NCI-H128 (cell line): Measurements from ENCODE around the gene TM7SF2.
A peak's percentile ranks its signal among the peaks of the same experiment; 100 is the strongest.

ENCODE experiments used
- DNase-seq: peaks from one replicate; lab custom pipeline; 2025; ENCODE audit not compliant: unreplicated experiment; lab: John Stamatoyannopoulos, UW

TM7SF2 gene

DNA sequence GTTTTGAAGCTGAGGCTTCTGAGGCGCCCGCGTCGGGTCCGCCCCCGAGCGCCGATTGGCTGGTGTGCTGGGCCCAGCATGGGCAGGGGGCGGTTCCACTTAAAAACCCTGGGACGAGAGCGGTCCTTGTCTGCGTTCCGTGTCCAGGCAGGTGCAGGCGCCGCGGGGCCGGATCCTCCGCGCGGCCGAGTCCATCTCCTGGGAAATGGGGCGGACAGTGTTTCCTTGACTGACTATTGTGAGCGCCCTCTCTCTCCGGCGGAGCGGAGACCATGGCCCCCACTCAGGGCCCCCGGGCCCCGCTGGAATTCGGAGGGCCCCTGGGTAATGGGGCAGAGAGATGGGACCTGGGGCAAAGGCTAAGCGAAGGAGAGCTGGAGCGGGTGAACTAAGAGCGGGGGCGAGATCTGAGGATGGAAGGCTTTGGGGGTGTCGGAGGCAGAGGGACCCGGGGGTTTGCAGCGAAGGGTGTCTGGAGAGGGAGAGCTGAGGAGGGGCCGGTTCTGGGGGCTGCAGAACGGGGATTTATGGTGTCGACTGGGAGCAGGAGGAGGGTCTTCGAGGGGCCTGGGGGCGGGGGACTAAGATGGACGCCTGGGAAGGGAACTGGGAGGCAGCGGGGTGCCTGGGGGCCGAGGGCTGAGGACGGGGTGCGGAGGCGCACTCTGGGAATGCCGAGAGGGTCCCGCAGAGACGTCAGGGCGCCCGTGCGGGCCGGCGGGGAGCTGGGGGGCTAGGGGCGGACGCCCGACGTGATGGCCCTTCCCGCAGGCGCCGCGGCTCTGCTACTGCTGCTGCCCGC lies at the start of gene TM7SF2:
Gene TM7SF2, plus strand, starts transcription at position 129 of the 802 bp plus-strand sequence. Its CDS starts 144 bp downstream, at position 273.
- DNase-seq = peak; percentile 97

DNA sequence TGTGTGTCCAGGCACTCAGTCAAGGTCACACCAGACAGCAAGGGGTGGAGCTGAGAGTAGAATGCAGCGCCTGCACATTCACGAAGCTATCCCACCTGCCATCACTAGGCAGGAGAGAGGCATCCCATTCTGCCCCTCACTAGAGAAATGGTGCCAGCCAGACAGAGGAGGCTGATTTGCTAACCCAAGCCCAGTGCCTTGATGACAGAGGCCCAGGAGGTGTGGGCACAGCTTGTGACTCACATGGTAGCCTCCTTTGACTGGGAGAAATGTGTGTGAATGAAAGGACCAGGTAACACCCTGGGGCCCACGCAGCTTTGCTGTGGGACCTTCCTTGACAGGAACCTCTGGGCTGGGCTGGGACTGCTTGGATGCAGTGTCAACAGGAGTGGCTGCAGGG lies 48.1 kb upstream of the TM7SF2 start:
- no peak for DNase-seq

DNA sequence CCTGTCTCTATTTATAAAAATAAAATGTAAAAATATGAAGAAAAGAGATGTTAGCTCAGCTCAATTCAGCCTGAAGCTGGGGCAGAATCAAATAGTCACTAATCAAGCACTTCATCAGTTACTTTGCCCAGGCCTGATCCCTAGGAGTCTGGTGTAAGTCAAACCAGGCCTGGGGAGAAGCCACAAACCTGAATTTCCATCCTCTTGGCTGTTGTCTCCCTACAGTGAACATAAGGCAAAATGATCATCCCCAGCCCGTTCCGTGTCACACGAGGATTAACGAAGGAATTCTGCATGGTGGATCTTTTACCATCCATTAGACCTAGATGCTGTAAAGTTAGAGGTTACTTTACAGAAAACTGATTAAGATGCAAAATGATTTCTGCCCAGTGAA lies 46.8 kb upstream of the TM7SF2 start:
- no peak for DNase-seq

DNA sequence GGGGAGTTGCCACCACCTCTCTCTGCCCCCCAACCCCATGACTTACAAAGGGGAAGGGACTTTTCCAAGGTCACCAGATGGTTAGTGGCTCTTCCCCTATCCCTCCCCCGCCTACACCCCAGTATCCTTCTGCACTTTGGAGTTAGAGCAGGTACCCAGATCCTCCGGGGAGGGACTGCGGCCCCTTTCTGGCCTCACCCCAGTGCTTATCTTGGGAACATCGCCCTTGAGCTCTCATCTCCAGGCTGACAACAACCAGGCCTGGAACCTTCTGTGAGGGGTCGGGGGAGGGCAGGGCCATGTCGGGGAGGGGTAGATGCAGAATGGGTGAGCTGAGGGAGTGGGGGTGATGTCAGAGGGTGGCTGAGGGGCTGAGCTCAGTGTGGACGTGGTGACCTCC lies 45.8 kb upstream of the TM7SF2 start:
- no peak for DNase-seq

DNA sequence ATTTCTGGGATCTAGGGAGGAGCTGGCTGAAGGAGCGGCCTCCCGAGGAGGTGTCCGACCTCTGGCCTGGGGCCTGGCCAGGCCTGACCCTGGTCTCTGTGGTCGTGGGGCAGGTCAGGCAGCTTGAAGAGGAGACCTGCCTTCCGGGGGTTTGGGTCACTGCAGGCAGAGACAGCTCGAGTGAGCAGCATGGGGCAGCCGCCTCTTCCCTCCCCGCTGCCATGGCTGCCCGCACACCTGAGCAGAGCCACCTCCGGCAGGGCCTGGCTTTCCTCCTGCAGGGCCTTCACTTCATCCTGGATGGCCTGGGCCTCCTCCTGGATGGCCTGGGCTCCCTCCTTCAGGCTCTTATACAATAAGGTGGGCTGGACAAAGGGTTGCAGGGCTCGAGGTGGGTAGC lies 45.4 kb upstream of the TM7SF2 start:
- DNase-seq = no peak

DNA sequence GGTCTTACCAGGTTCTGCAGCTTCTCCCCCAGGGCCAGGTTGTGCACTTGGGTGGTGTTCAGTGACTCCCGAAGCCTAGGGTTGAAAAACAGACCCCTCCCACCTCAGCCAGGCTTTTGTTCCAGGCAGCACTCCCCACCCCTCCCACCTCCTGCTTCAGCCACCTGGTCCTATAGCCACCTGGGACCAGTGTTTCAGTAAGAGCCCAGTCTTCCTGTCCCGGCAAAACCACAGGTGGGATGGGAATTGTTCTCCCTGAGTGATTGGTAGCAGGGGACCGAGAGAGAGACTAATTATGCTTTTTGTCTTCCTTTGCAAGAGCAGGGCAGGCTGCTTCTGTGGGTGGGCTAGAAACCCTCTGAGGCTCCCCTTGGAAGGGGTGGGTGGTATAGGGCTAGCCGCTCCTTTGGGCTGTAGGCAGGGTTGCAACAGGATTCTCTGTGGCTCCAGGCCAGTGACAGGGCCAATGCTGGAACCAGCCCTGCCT lies 44.8 kb upstream of the TM7SF2 start:
- peak; percentile 44 for DNase-seq

DNA sequence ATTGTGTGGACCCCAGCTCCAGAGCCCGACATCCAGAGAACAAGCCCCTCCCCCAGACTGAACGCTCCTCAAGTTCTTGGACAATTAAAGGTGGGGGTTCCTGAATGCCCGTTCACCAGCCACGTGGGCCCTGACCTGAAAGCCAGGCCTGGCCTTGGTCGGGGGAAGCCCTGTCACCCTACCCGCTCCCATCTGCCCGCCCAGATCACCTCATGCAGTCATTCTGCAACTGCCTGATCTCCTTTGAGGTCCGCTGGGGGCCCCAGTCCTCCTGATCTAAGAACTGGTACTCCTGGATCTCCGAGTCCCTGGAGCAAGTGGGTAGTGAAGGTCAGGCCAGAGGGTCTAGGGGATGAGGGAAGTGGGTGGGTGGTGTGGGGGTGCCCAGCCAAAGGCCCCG lies 44.2 kb upstream of the TM7SF2 start:
- DNase-seq = no peak

DNA sequence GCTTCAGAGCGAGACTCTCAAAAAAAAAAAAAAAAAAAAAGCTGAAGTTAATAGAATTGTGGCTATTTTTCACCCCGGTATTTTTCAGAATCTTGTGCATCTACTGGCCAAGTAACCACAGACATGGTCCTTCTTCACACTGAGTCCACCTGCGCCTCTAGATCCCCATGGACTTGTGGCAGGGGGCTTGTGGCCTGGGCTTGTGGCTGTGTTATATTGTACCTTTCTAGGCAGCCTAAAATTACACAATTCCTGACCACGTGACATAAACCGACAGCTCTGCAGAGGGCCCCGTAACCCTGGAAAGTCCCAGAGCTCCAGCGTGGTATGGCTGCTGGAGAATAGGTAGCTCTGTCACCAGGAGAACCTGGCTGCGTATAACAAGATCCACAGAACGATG lies 42.5 kb upstream of the TM7SF2 start:
- no peak for DNase-seq

DNA sequence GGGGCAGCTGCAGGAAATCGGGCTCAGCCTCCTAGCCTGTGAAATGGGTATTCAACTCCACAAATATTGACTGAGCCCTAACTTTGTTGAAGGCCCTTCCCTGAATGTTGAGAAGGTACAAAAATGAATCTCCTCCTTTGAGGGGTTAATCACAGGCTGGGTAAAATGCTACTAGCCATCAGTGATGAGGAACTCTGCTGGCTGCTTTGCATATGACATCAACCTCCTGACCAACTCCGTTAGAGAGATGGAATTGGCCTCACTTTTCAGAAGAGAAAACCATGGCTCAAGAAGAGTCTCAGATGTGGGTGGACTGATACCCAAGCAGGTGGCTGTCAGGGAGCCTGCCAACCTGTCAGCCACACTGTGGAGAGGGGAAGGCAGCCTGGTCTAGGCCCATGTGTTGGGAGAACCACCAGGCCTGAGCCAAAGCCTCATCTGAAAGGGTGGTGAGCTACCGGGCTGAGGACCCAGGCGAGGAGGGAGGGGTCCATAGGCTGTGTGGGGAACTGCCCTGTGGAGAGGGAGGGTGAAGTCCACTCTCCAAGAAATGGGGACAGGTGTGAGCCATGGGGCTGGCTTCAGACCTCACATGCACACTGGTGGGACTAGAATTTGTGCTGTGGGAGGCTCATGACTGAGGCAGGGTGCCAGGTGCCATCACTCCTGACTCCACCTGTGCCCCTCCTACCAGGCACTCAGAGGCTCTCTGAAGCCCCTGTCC lies 39.6 kb upstream of the TM7SF2 start:
- no peak for DNase-seq

DNA sequence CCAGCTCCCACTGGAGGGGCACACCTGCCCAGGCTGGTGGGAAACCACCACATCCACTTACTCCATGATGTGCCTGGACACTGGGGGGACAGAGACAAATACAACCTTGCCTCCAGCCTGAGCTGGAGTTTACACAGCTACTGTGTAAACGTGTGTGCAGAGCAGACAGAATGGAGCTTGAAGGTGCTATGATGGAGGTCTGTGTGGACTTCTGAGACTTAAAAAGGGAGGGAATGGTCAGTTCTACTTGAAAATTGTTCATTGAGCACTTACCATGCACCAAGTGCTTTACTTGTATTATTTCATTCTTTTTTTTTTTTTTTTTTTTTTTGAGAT lies 39.1 kb upstream of the TM7SF2 start:
- DNase-seq = no peak

DNA sequence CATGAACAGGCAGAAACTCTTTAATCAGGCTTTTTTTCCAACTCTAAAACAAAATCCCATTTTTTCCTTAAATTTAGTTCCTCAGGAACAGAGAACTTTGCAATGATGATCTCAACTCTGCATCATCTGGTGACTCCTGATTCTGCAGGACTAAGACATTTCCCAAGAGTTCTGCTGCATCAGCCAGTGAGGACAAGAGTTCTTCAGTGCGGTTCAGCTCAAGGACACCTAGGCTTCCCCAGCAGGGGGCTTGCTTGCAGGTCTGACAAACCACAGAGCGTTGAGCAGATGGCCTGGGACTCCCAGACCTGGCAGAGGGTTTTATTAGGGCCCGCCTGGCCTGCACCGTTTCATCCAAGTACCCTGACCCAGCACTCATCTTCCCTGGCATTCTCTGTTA lies 34.2 kb upstream of the TM7SF2 start:
- no peak for DNase-seq

DNA sequence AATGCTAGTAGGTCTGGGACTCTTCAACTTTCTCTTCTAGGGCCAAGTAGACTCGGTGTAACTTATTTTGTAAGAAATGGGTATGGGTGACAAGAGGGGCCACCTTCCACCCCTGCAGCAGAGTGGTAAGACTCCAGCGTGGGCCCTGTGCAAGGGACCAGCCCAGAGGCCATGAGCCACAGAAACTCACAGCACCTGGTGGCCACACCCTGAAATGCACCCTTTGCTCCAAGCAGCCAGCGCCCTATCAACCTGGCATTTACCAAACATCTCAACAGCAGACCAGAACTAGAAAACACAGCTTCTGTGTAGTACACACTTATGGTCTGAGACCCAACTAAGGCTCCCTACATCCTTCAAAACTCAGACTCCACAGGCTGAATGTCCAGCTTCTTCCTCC lies 33.5 kb upstream of the TM7SF2 start:
- DNase-seq = peak; percentile 37

DNA sequence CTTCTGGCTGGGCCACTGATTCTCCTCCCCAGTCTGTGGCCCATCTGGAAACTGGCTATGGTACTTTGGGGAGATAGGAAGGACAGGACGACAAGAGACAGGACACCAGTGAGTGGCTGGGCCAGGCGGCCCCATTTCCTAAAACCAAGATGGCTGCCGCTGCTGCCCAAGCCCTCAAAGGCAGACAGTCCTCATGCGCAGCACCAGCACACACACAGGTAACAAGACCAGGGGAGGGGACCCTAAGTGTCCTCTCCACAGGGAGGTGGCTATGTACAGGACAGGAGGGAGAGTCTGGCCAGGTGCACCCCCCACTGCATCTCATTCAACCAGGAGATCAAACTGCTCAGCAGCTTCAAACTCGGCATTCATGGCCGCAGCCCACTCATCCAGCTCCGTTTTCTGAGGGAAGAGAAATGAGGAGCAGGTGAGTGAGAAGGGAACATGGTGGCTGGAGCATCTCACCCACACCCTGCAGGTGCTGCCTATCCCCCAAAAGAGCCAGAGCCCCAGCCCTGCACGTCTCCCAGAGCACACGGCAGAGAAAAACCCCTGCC lies 32.8 kb upstream of the TM7SF2 start:
- no peak for DNase-seq

DNA sequence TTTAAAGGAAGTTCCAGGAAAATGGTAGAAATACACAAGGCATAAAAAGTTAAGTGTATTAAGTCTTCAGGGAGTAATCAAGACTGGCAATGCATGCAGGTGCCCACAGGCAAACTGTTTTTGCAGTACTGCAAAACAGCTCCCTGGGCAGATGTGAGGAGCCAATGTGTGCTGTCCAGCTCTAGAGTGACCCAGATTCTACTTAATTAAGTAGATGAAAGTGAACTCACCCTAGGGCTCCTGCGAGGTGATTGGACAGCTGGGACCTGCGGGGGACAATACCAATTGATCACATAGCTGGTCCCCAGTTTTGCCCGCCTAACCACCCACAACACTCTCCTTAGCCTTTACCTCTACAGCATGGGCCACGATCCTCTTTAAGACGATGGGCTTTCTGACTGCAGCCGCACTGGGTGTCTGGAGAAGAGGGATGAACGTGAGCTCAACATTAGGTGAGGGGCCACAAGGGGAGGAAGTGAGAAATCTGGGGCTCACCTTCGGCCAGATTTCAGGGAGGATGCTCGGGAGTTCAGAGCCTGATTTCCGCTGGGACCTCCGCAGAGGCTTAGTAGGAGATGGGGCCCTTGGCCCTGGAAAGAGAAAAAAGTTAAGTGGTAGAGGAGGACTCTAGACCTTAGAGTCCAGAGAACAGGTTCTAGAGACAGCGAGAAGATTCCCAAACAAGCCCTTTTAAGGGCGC lies 28.4 kb upstream of the TM7SF2 start:
- no peak for DNase-seq

DNA sequence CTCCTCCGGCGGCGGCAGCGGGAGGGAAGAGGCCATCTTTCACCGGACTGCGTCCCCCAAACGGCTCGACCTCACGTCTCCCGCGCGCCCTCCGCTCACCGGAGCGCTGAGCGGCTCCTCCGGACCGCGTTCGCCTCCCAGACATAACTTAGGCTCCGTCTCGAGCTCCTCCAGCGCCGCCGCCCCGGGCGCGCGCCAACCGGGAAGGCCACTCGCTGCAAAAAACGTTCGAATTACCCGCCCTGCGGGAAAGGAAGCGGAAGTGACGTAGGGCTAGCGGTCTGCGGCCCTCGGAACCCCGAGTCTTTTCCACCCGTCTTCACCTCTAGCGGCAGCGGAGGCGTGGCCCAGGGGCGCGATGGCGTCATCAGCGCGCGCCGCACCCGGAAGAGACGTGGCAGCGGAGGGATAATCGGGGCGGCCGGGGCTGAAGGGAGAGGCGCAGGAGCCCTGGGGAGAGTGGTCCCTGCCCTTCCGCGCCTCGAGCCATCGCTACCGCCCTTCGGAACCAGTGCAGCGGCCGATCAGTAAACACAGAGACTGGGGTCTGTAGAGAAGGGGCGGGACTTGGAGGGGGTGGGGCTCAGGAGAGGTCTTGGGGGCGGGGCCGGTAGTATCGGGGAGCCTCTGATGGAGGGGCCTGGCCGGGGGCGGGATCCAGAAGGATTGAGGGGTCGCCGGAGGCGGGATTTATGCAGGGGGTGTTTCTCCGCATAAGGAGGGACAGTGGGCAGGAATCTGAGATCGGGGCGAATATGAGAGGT lies 27.7 kb upstream of the TM7SF2 start, which contains the start of the genes CDCA5 and ZFPL1:
Gene CDCA5, minus strand, starts transcription at position 207 of the 764 bp plus-strand sequence. Its CDS starts 62 bp downstream, at position 145.
Gene ZFPL1, plus strand, starts transcription at position 389 of the 764 bp plus-strand sequence. CDS start 477 bp downstream, outside the sequence.
- peak; percentile 91 for DNase-seq

DNA sequence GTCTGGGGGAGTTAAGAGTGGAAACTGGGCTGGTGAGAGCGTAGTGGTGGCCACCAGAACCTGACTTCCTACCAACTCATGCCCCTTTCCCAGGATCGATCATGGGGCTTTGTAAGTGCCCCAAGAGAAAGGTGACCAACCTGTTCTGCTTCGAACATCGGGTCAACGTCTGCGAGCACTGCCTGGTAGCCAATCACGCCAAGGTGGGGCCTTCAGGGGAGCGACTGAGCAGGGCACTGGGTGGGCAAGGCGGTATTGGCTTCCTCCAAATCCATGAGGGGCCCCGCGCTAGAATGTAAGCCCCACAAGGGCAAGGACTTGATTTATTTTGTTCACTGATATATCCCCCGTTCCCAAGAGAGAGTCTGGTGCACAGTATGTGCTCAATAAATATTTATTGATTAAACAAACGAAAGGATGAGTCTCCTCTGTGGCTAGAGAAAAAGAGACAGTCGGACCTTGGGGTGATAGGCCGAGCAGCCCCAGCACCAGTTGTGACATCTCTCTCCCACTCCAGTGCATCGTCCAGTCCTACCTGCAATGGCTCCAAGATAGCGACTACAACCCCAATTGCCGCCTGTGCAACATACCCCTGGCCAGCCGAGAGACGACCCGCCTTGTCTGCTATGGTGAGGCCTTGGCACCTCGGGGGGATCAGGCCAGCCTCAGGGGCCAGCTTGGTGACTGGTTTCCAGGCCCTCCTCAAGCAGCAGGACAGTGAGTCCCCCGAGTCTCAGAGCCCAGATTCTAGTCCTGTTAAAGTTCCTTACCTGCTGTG lies 26.9 kb upstream of the TM7SF2 start:
- DNase-seq = no peak

DNA sequence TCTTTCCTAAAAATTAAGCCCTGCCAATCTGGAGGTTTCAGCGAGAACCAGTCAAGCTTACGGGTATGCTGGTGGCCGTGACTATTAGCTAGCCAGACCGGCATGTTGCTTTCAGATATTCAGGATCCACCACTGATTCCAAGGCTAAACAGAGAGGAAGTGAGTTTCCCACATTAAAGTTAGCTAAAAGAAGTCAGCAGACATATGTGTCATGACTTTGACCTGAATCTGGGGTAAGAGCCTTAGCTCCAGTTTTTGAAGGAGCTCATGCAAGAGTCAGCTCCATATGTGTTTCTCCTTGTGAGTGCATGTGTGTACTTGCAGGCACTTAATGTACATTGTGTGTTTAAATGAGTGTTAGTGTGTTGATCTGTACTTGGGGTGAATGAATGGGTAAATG lies 26.2 kb upstream of the TM7SF2 start:
- DNase-seq = no peak

DNA sequence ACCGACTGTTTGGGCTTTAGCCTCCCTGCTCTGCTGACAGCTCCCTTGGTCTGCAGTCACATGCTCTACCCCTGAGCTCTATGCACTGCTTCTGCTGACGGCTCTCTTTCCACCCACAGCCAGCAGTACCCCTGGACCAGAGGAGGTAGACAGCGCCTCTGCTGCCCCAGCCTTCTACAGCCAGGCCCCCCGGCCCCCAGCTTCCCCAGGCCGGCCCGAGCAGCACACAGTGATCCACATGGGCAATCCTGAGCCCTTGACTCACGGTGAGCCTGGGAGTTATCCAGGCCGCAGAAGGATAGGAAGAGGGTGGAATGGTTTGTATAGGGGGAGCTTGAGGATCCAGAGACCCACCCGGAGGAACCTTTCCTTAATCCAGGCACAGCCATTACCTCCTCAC lies 24.9 kb upstream of the TM7SF2 start:
- no peak for DNase-seq

DNA sequence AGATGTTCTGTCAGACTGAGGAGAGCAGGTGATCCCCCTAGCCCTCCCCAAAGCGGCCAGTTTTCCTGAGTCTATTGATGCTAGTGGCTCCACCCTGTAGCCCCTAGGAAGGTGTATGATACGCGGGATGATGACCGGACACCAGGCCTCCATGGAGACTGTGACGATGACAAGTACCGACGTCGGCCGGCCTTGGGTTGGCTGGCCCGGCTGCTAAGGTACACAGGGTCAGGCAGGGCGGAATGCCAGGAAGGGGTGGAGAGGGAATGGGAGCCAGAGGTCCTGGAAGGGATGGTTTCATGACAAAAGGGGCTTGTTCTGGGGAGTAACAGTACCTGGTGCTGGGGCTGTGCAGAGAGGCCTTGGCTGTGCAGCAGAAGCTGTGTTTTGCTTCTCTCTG lies 24.5 kb upstream of the TM7SF2 start:
- DNase-seq = no peak

DNA sequence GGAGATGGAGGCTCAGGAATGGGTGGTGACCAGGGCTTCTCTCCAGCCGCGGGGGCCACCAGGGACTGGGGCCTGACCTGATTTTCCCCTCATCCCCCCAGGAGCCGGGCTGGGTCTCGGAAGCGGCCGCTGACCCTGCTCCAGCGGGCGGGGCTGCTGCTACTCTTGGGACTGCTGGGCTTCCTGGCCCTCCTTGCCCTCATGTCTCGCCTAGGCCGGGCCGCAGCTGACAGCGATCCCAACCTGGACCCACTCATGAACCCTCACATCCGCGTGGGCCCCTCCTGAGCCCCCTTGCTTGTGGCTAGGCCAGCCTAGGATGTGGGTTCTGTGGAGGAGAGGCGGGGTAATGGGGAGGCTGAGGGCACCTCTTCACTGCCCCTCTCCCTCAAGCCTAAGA lies 23.8 kb upstream of the TM7SF2 start:
- DNase-seq = no peak
